HG03196 (cell line): ENCODE data around the gene USP31.

ENCODE experiments used
- ATAC-seq: cut with Tn5 transposase; IDR thresholded peaks from one replicate; pipeline ENCODE4 v1.9.1; 2021; ENCODE audit not compliant: unreplicated experiment

The USP31 gene

DNA sequence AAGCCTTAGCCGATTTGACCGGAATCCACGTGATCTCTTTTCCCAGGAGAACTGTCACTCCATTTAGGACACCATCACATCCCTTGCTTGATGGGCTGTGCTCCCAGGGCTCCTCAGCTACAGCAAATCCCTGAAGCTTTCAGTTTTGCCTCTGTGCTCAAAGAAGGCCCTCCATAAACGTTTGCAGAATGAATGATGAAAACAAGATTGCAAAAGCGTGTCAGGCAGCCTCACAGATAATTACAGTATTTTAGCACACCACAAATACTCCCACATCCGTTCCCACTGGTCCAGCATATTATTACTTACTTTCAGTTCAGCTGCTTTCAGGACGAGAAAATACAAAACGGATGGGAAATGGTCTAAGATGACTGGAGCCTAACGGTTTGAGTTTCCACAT, 84.6 kb downstream of the USP31 start:
- ATAC-seq, result no peak

DNA sequence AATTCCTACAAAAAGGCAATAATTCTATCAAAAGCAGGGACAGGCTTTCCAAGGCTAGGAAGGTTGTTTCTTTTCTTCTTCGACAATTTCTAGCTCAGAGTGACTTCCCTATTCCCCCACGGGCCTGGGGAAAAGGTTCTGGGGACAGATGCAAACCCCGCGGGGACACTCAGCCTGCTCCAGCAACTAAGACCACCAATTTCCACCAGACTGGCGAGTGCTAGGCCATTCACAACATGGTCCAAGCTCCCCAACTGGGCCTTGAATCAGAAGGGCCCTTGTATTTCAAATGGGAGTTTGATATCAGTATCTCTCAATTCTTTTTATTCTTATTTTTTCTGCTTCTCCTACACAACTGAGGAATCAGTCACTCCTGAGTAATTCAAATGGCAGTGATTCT, 86.7 kb downstream of the USP31 start:
- ATAC-seq, result no peak

DNA sequence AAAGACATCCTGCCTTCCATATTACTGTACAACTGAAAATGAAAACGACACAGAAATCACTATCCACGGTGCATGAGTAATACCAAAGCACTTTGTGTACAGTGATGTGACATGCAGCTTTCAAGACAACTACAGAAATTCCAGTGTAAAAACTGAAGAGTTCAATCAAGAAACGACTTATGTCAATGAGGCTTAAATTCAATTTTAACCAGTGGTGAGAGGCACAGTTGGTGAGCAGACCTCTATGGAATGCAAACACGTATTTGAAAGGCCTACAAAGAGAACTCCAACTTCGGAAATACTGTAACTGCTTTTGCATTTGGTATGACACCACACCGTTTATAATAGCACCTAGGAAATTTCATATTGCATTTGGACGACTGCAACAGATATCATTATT, 87.6 kb downstream of the USP31 start:
- no peak for ATAC-seq

DNA sequence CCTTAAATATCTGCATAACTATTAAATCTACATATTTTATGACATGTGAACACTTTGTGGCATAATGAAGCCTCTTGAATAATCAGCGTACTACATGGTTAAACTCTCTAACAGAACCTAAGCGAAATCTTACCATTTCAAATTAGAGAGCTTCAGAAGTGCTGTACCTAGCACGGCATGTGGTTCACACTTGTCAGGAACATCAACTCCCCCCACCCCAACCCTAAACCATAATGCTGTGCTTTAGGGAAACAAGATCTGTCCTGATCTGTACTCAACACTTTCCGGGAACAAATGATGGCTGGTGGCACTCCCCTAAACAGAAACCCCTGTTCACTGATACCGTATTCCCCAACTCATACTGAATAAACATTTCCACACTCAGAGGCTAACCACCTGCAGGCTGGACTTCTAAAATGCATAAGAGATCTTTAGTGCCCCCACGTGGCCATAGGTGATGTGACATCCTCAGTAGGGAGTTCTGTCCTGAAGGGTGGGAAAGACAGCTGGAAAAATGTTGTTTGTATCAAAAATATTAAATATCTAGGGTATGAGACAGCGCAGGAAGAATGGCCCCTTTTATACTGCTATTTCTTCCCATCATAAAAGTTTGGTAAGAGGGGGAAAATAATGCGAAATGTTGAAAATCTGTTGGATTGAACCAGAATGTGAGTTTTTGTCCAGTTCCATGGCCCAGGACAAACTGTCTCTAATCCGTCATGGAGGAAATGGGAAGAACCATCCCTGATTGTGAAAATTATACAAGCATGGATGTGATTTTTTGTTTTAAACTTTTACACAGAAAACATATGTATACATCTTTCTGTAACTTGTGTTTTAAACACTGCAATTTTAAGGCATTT, 88.6 kb downstream of the USP31 start:
- no peak for ATAC-seq

DNA sequence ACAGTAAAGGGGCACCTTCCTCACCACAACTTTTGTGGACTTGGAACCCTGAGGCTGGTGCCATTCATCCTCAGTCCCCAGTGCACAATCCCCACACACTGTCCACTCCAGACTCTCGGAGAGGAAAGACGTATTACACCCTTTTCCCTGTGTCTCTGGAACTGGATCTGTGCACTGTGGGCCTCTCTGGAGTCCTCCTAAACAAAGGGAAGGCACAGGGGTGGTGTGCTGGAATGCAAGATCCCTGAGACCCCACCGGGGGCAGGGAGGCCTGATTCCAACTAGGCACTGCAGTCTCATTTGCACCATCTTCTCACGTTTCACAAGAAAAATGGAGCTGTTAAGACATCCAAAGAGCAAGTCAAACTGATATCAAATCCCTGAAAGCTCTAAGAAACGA, 89.8 kb downstream of the USP31 start:
- no peak for ATAC-seq

DNA sequence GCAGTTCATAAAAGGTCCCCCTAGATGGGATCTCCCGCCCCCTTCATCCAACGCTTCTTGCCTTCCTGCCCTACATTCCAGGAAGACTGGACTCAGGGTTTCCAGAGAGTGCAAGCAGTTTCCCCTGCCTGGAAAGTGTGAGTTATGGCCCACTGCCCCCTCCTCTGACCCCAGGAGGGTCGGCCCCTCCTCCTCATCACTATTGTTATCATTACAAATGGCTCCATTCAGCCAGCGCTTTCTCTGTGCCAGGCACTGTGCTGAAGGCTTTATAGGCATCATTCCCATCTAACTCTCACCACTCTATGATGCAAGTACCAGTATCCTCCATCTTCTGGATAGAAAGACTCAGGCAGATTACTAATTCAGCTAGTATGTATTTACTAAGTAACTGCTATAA, 90.7 kb downstream of the USP31 start:
- no peak for ATAC-seq

DNA sequence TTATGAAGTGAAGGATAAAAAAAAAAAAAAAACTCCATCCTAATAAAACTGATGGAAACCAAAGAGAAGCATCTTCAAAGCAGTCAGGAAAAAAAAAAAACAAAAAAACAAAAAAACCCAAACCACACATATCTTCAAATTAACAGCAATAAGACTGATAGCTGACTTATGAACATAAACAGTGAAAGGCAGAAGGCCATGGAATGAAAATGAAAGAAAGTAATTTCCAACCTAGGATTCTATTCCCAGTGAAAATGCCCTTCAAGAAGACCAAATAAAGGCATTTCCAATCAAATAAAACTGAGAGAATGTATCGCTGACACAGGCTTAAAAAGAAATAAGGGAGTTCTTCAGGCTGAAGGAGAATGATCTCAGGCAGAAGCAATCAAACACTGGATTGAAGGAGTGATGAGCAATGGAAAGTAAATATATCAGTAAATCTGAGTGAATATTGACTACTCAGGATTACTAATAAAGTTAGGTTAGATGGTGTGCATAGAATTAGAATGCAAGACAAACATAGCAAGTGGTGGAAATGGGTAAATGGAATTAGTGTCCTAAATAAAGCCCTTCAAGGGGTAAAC, 92.1 kb downstream of the USP31 start:
- no peak for ATAC-seq

DNA sequence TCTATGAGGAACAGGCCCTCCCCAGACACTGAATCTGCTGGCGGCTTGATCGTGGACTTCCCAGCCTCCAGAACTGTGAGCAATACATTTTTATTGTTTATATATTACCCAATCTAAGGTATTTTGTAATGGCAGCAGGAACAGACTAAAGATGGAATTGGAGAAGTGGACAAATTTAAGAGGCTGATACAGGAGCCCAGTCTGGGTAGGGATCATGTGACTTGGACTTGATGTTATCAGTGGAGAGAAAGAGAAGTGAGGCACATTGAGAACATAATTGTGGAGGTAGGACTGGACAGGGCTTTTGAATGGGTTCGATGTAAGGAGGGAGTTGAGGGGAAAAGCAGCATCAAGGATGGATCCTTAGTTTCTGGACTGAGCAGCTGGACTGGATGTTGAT, 93.8 kb downstream of the USP31 start:
- ATAC-seq, result no peak

DNA sequence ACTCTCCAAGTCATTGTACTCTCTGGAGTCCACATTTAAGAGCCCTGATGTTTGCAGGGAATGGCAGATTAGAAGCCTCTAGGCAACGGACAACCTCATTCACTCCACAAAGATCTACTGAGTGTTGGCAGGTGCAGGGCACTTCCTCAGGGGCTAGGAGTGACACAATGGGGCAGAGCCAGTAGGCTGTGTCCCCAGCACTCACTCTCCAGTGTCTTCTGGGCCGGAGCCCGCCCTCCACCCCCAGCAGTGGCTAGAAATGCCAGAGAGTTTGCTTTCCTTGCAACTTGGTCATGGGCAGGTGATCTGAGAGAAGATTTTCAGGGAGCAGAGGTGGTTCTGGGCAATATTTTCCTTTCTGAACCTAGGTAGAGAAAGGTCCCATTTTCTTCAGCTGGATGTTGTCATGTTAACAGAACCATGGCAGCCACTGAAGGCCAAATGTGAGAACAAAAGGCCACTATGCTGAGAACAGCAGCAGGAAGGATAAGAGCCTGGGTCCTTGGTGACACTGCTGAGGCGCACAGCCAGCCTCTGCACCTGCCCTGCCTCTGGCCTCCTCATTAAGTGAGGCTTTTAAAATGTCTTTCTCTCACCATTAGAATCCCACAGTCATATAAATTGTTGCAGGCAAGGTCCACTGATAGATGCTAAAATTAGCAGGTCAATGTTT, 96.2 kb downstream of the USP31 start:
- ATAC-seq, result no peak

DNA sequence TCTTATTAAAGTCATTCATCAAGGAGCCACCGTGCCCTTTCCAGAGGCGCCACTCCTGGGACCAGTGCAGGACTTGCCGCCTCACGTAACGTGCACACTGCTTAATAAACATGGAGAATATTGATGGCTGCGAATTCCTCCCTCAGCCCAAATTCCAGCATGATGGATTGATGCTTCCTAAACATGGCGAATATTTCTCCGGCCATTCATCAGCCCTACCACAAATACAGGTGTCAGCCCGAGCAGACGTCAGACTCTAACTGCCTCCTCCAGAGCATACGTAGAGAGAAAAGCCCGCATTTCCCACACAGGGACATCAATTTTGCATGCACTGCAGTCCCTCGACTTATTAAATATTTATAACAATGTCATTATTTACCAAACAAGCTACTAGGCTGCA, 97.0 kb downstream of the USP31 start:
- ATAC-seq, result no peak

DNA sequence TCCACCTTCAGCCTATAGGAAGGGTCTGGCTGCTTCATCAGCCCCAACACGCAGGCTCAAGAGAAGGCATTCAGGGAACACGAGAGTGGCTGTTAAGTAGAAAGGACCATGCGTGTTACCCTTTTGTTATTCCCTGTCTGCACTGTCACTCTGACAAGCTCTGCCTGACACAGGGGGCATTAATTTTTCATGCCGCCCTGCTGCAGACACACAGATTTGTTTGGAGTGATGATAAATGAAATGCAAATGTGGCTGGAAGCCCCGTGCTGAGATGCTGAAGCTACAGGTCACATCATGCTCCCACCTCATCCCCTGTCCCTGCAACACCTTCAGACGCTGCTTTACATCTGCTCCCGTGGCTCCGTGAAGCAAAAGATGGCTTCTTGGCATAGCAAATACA, 97.7 kb downstream of the USP31 start:
- no peak for ATAC-seq

DNA sequence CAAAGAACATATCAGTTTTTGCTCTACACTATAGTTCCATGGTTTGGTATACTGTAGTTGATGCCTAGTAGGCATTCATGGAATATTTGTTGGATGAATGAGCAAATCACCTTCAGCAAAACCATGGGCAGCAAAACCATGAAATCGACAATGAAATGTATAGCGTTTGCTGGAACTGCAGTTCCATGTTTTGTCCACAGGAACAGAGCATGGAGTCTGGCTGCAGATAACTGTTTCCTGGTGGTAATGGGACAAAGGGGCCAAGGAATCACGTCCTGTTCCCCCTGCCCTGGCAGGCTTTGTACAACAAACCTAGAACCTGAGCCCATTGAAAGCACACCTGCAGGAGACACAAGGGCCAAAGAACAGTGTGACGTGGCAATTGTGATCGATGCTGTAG, 101.1 kb downstream of the USP31 start:
- no peak for ATAC-seq

DNA sequence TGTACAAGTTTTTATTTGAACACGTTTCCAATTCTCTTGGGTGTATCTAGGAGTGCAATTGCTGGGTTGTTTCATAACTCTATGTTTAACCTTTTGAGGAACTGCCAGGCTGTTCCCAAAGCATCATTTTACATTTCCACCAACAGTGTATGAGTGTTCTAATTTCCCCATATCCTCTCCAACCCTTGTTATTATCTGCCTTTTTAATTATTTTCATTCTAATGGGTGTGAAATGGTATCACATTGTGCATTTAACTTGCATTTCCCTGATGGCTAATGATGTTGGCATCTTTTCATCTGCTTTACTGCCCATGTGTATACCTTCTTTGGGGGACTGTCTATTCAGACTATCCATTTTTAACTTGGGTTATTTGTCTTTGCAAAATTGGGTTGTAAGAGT, 104.2 kb downstream of the USP31 start:
- ATAC-seq, result no peak

DNA sequence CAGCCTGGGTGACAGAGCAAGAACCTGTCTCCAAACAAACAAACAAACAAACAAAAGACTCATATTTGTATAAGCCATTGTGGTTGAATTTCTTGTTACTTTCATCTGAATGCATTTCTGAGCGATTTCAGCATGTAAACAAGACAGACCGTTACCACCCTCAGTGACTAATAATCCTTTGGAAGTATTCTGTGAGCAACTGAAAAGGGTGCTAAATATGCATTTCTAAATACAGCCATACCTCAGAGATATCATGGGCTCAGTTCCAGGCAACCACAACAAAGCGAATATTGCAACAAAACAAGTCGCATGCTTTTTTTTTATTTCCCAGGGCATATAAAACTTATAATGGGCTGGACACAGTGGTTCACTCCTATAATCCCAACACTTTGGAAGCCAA, 109.0 kb downstream of the USP31 start:
- ATAC-seq, result no peak

DNA sequence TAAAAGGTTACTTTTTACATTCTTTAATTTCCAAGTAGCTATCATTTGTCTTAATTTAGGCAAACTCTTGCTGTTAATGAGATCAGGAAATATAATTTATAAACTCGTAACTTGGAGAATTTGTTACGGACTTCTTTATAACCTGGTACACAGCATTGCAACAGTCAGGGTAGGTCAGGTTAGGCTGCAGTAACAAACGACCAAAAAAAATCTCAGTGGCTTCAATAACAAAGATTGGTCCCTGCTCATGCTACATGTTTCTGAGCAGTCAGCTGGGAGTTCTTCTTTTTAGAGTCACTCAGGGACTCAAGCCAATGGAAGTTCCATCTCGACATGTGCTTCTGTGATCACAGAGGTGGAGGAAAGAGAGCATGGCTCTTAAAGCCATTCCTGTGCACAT, 110.1 kb downstream of the USP31 start:
- no peak for ATAC-seq

DNA sequence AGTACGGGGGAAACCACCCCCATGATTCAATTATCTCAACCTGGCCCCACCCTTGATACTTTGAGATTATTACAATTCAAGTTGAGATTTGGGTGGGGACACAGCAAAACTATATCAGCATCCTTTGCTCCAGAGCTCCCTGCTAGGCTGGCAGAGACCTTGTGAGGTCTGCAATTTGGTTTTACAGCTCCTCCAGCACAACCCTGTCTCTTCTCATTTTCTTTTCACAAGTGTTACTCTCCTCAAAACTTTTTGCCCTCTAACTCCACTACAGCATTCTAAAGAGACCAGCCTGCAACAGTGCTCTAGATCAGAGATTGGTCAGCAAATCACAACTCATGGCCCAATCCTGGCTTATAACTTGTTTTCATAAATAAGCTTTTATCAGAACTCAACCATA, 114.0 kb downstream of the USP31 start:
- ATAC-seq, result no peak

DNA sequence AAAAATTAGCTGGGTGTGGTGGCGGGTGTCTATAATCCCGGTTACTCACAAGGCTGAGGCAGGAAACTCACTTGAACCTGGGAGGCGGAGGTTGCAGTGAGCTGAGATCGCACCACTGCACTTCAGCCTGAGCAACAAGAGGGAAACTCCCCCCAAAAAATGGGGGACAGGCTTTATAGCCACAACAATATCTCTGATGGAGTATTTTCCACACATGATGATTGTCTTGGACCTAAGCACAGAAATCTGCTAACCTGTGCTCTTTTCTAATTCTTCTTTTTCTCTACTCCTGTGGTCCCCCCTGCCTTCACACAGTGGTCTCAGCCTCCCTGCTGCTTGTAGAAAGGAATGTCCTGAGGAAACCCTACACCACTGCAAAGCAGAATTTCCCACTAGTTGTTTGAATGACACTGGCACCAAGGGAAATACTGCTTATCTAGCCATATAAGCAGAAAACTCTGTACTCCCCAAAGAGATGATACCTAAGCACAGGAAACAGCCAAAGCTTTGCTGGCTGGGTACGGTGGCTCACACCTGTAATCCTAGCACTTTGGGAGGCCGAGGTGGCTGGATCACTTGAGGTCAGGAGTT, 117.6 kb downstream of the USP31 start:
- no peak for ATAC-seq

DNA sequence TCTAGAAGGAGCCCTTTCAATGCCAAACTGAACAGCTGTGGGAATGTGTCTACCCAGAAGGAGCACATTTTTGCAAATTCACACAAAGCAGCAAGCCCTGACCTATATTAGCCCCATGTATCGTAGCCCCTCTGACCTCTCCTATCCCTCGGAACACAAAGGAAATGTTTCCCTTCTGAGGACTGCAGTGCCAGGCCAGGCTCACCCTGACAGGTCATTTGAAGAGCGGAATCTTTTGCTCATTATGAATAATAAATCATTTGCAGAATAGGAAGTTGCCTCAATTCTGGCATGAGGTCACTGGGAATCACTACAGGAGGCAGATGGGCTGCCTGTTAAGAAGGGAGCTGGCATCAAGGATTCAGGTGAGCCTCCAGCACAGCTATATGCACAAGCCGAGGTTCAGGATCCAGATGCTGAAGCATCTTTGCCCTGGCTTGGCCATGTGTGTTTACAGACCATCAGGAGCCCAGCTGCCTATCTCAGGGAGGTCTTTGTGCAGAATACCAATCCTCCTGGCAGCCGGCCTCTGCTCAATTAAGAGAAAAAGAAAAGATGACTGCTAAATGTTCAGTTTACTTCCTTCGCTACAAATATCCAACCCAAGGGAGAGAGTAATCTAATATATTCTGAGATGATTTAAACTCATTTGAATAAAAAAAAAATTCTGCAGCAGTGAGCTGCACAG, 119.4 kb downstream of the USP31 start:
- no peak for ATAC-seq

DNA sequence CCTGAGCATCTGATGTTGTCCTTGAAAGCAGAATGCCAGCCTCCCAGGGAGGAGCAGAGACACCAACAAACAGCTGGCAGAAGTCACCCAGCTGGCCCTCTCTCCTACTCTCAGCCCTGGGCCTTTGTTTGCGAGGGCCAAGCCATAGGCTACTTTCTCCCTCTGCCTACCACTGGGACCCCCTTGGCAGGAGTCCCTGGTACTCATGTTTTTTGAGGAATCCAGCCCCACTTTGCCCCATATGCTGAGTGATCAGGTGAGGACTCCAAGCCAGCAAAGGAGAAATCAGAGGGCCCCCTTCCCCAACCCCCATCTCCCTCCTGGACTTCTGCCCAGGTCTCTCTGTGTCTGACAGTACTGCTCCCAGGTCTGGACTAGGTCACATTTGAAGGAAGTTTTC, 121.9 kb downstream of the USP31 start:
- no peak for ATAC-seq

DNA sequence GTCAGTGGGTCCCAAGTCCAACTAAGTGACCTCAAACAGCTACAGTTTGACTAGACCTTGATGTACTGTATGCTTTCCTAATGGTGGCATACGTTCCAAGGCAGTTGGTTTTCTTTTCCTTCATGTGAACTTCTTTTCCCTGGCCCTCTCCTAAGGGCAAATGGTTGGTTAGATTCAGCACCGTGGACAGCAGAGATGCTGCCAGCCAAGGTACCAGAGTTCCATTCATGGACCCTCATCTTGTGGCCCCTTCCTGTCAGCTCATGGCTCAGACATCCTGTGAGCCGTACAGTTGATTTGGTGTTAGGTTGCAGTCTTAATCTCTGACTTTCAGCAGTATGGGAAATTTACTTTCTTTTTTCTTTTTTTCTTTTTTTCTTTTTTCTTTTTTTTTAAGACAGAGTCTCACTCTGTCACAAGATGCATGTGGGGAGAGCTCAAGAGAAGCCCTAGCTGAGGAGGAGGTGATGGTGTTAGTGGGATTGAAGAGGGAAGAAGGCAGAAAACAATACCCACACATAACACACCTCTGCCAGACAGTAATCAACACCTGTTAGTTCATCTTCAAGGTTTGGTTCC, 122.4 kb downstream of the USP31 start:
- no peak for ATAC-seq

DNA sequence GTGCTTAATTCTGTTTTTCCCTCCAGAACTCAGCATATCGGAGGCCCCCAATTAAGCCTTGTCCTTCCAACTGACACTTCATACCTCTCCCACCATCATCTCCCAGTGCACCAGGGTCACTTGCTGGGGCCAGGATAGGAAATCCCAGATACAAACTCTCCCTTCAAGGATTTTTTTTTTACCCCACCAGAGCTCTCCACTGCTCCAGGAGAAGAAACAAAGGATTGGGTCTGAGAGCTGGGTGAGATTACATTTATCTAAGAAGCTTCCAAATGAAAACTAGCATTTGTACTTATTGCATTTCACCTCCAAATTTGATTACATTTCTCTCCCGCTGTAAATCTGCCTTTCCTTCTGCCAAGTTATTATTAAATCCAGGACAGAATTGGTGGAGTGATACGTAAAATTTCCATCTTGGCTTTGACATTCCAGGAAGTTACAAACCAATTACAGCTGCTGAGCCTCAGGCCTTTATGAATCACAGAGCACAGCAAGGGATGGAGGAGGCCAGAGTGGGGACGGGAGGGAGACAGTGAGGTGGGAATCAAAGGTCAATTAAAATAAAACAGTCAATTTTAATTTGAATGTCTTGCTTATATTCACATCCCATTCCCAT, 123.5 kb downstream of the USP31 start:
- no peak for ATAC-seq
